HG03575 (cell line): ENCODE results near the gene LY6G5C.

Experiments used
- ATAC-seq: cut with Tn5 transposase; IDR thresholded peaks from one replicate; pipeline ENCODE4 v1.9.1; 2021; ENCODE audit not compliant: unreplicated experiment, insufficient number of reproducible peaks, low FRiP score; ENCODE audit errors: extremely low read depth

Gene LY6G5C

GRCh38 chr6:31654574-31655348, 26.1 kb downstream of the LY6G5C start:
- no peak for ATAC-seq

GRCh38 chr6:31652925-31653724, 27.7 kb downstream of the LY6G5C start:
- ATAC-seq, result no peak

GRCh38 chr6:31651602-31652191, 29.2 kb downstream of the LY6G5C start:
- no peak for ATAC-seq

GRCh38 chr6:31645325-31645724, 35.5 kb downstream of the LY6G5C start:
- ATAC-seq, result no peak

- ATAC-seq, result no peak
Observed at GRCh38 chr6:31643818-31644454, 36.9 kb downstream of the LY6G5C start.

- ATAC-seq, result no peak
Observed at GRCh38 chr6:31642798-31643570, 37.9 kb downstream of the LY6G5C start.

- ATAC-seq, result no peak
Observed at GRCh38 chr6:31641370-31641769, 39.5 kb downstream of the LY6G5C start.

- ATAC-seq, result no peak
Observed at GRCh38 chr6:31640612-31641011, 40.3 kb downstream of the LY6G5C start.

- ATAC-seq, result no peak
Observed at GRCh38 chr6:31639449-31639861, 41.4 kb downstream of the LY6G5C start.

GRCh38 chr6:31639043-31639442, 41.8 kb downstream of the LY6G5C start:
- ATAC-seq, result no peak

GRCh38 chr6:31636698-31637596, 43.9 kb downstream of the LY6G5C start:
- ATAC-seq, result no peak

- ATAC-seq, result no peak
Observed at GRCh38 chr6:31634969-31635575, 45.8 kb downstream of the LY6G5C start.

GRCh38 chr6:31634131-31634530, 46.7 kb downstream of the LY6G5C start:
- no peak for ATAC-seq

- no peak for ATAC-seq
Observed at GRCh38 chr6:31633447-31633846, 47.4 kb downstream of the LY6G5C start.

GRCh38 chr6:31632279-31632946, 48.5 kb downstream of the LY6G5C start:
- no peak for ATAC-seq

GRCh38 chr6:31631681-31632278, 49.1 kb downstream of the LY6G5C start:
- no peak for ATAC-seq

- no peak for ATAC-seq
Observed at GRCh38 chr6:31631209-31631608, 49.7 kb downstream of the LY6G5C start.
